GM18951 (cell line): Measurements from ENCODE around the gene RPH3AL.

ENCODE experiments used
- POLR2A ChIP-seq: IDR thresholded peaks from 4 replicates; pipeline ENCODE4 v1.6.1; 2011; ENCODE audit warnings: mild to moderate bottlenecking; ENCODE audit not compliant: insufficient read length, insufficient read depth; ENCODE audit errors: extremely low read depth
- in situ Hi-C: fragments of 300-500 bp; cut with MboI; formaldehyde crosslinking; loops from one replicate; pipeline ENCODE4 v1.12.0; 2022; ENCODE audit warnings: low sequenced_read_pairs, mixed read lengths, inconsistent platforms; ENCODE audit not compliant: unreplicated experiment

The RPH3AL gene

GRCh38 chr17:292016-292415, 60.6 kb downstream of the RPH3AL start:
- TF ChIP-seq POLR2A = no peak
- in situ Hi-C loops = no loop called here

GRCh38 chr17:291587-291986, 61.0 kb downstream of the RPH3AL start:
- in situ Hi-C loops = no loop called here
- no peak for TF ChIP-seq POLR2A

- in situ Hi-C loops = no loop called here
- TF ChIP-seq POLR2A = no peak
Observed at GRCh38 chr17:290626-291025, 62.0 kb downstream of the RPH3AL start.

- TF ChIP-seq POLR2A = no peak
- in situ Hi-C loops = no loop called here
Observed at GRCh38 chr17:290121-290521, 62.5 kb downstream of the RPH3AL start.

- in situ Hi-C loops = no loop called here
Observed at GRCh38 chr17:289409-289808, 63.2 kb downstream of the RPH3AL start.

GRCh38 chr17:288802-289356, 63.7 kb downstream of the RPH3AL start:
- in situ Hi-C loops = no loop called here
- TF ChIP-seq POLR2A = no peak

More at GRCh38 chr17:289409-289808, 63.2 kb downstream of the RPH3AL start:
- TF ChIP-seq POLR2A = no peak

- no peak for TF ChIP-seq POLR2A
- in situ Hi-C loops = no loop called here
Observed at GRCh38 chr17:286571-286970, 66.0 kb downstream of the RPH3AL start.

GRCh38 chr17:285751-286422, 66.7 kb downstream of the RPH3AL start:
- no peak for TF ChIP-seq POLR2A
- in situ Hi-C loops = no loop called here

- in situ Hi-C loops = no loop called here
- TF ChIP-seq POLR2A = no peak
Observed at GRCh38 chr17:284676-285355, 67.8 kb downstream of the RPH3AL start.

- no peak for TF ChIP-seq POLR2A
- in situ Hi-C loops = no loop called here
Observed at GRCh38 chr17:283911-284675, 68.5 kb downstream of the RPH3AL start.

- in situ Hi-C loops = no loop called here
- no peak for TF ChIP-seq POLR2A
Observed at GRCh38 chr17:282912-283882, 69.4 kb downstream of the RPH3AL start.
